ENCODE data around the gene PTPRK. TPM values are rescaled to one million over a fixed set of nuclear protein-coding genes. Genes with fewer than 3 reads are reported as not detected.

The PTPRK gene
- total and polyA plus RNA-seq, 2 of the 8 experiments (the other 6 are each of a cell fraction or from before 2014, with no cell fraction given), result 11.4 to 47.3 TPM

GRCh38 chr6:128064540-128064895 lies 455.9 kb downstream of the PTPRK start:
- peaks cover 0 to 6% (median 2%) of the 10 kb centered on the region in 4 experiments; a peak in 3 of 7 replicates for H3K4me1 ChIP-seq (replicated peaks in 1 of 4; ENCODE audit: control insufficient read depth in 3 of 4, insufficient read depth in 4 of 4, low read length in 3 of 4)
- no peak overlapping the region for H2AFZ ChIP-seq (ENCODE audit: low read length)
- H3K23me2 ChIP-seq (ENCODE audit: low read depth, low read length), result no peaks in the 10 kb centered on the region
- H3K14ac ChIP-seq (ENCODE audit: insufficient read length), result no peak overlapping the region
- no peaks in the 10 kb centered on the region for H3K27me3 ChIP-seq (replicated peaks in 1 of 4; ENCODE audit: control insufficient read depth in 3 of 4, extremely low read depth in 1 of 4, insufficient read depth in 3 of 4, low read length in 3 of 4)
- H3K79me1 ChIP-seq (ENCODE audit: low read depth, low read length), result no peaks in the 10 kb centered on the region
- H3K9me3 ChIP-seq (ENCODE audit: insufficient read depth in 2 of 2, low read depth in 1 of 2, low read length in 1 of 2), result no peaks in the 10 kb centered on the region
- TF ChIP-seq CREB1 (IDR thresholded peaks at IDR 0.05), result no peak
- no peak for TF ChIP-seq CTBP2 (IDR thresholded peaks at IDR 0.05; ENCODE audit: borderline replicate concordance, insufficient read depth, insufficient read length, low read length)
- TF ChIP-seq TEAD4 (IDR thresholded peaks at IDR 0.05; ENCODE audit: low read depth, low read length), result no peak
- TF ChIP-seq JUN (IDR thresholded peaks at IDR 0.05; ENCODE audit: low read depth, low read length), result no peak
- TF ChIP-seq NRF1 (IDR thresholded peaks at IDR 0.05; ENCODE audit: low read depth, low read length), result no peak
- no peak for TF ChIP-seq HDAC2 (IDR thresholded peaks at IDR 0.05; ENCODE audit: borderline replicate concordance in 1 of 2, low read depth in 2 of 2, low read length in 2 of 2)
- no peak for TF ChIP-seq SIN3A (conservative IDR thresholded peaks at IDR 0.05 in 1 of 2, IDR thresholded peaks at IDR 0.05 in 1 of 2; ENCODE audit: low read depth in 1 of 2, low read length in 2 of 2)
- H2BK120ac ChIP-seq (replicated peaks; ENCODE audit: low read depth, low read length), result no peak overlapping the region
- no peak overlapping the region for H3K4ac ChIP-seq (replicated peaks; ENCODE audit: insufficient read length, low read depth, low read length)
- H2BK12ac ChIP-seq (ENCODE audit: low read depth, low read length), result no peak overlapping the region
- H3K27ac ChIP-seq (ENCODE audit: low read depth, low read length), result no peak overlapping the region
- H2AK5ac ChIP-seq (ENCODE audit: low read depth, low read length), result no peak overlapping the region
- H2BK5ac ChIP-seq (ENCODE audit: low read depth, low read length), result no peak overlapping the region
- H4K91ac ChIP-seq (replicated peaks; ENCODE audit: insufficient read length, low read length), result no peak overlapping the region
- DNase-seq (ENCODE audit: low read depth in 1 of 2, low spot score in 2 of 2) (no peak), FAIRE-seq (no peak)
- CTCF ChIA-PET (ENCODE audit: partially characterized antibody), result interaction anchor here (0.6 kb wide), 1 partner anchor 1350 kb away, joined by 3 read pairs; no protein-coding TSS in a partner anchor
- POLR2A ChIA-PET (ENCODE audit: partially characterized antibody), result no interaction called here
- H2BK20ac ChIP-seq (ENCODE audit: low read length), result no peak overlapping the region
- H3K9ac ChIP-seq (replicated peaks in 1 of 4; ENCODE audit: extremely low read depth in 1 of 4, low read depth in 3 of 4, low read length in 3 of 4), result no peak overlapping the region
- no peaks in the 10 kb centered on the region for H3K36me3 ChIP-seq (ENCODE audit: control insufficient read depth in 2 of 4, insufficient read depth in 4 of 4, low read length in 3 of 4)
- no peaks in the 10 kb centered on the region for H4K20me1 ChIP-seq (replicated peaks in 1 of 2; ENCODE audit: control insufficient read depth in 1 of 2, insufficient read depth in 2 of 2, low read length in 2 of 2)
- no peak overlapping the region for H2BK15ac ChIP-seq (ENCODE audit: low read length)
- H3K23ac ChIP-seq (ENCODE audit: insufficient read length), result no peak overlapping the region
- 97% methylated on average over 2 of the region's 2 CpGs; no CpG with 5 or more reads in 1 of the 2 experiments for WGBS, 2 experiments (ENCODE audit: extremely low coverage in 1 of 2, insufficient coverage in 1 of 2, insufficient read length in 1 of 2, insufficient replicate concordance in 2 of 2, low coverage in 1 of 2, low lambda C conversion rate in 2 of 2, missing lambda C conversion rate in 1 of 2)
- no peak overlapping the region for H3K4me2 ChIP-seq (ENCODE audit: insufficient read depth in 1 of 2, low read depth in 2 of 2, low read length in 2 of 2)
- no peak overlapping the region for H3K4me3 ChIP-seq (ENCODE audit: extremely low read depth in 1 of 4, insufficient read depth in 2 of 4, low read depth in 3 of 4, low read length in 4 of 4)
- no peak overlapping the region for H3K18ac ChIP-seq (ENCODE audit: extremely low read depth, low read length)
- H4K5ac ChIP-seq (ENCODE audit: insufficient read length, low read depth, low read length), result no peak overlapping the region
- H3K56ac ChIP-seq (replicated peaks; ENCODE audit: insufficient read length, low read depth, low read length), result no peak overlapping the region
- no peaks in the 10 kb centered on the region for H3K79me2 ChIP-seq (ENCODE audit: control insufficient read depth in 1 of 2, insufficient read depth in 2 of 2, low read length in 2 of 2)
- no peak overlapping the region for H4K8ac ChIP-seq (ENCODE audit: extremely low read depth, insufficient read depth, low read length)
